Amniotic epithelial cell (primary cell): ENCODE results near the gene CSRP1.
A peak's percentile ranks its signal among the peaks of the same experiment; 100 is the strongest.
"Not testable (repeated sequence)": the region's sequence is repeated elsewhere in the genome, so short reads cannot be mapped to it uniquely, and the experiment has no call there.

Experiments
- DNase-seq: peaks from one replicate; pipeline ENCODE4 v3.0.0-alpha.2; 2010; ENCODE audit warnings: low read depth

CSRP1 gene

DNA sequence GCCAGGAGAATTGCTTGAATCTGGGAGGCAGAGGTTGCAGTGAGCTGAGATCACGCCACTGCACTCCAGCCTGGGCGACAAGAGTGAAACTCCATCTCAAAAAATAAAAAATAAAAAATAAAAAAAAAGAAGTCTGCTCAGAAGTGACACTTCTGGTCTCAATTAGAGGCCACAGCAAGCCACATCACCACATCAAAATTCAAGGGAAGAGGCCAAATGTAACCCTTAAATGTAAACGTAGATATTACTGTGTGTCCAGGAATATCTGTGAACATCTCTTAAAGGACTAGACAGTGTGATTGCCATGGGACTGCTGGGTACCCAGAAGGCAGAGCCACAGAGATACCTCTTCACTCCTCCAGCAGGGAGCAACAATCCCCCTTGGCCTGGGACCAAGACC is 28.3 kb downstream of the CSRP1 start:
- DNase-seq = not testable (repeated sequence)

DNA sequence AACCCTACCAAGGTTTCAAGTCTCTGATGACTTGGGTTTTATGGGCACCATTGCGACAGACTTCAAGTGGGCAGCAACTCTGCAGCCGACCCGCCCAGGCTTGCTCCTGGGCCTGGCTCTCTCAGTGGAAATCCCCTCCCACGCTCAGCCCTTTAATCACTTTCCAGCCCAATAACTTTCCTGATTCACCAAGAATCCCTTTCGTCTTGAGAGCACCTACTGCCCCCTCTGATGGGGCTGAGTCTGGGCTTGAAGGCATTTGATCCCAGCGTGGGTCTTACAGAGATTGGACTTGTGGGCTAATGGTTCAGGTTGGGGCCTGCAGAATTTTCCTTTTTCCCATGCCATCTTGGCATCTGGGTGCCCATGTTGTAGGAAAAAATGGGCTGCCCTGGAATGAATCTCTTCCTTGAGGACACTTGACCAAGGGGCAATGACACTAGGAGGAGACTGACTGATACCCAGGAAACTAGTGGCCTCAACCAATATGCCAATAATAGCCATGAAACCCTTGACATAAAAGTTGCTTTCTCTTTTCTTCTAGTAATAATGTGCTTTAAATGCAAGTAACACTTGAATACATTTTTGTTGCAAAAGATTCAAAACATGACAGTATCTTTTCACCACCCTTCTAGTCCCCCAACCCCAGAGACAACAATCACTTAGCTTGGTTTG is 30.1 kb downstream of the CSRP1 start:
- peak; percentile 70 for DNase-seq

DNA sequence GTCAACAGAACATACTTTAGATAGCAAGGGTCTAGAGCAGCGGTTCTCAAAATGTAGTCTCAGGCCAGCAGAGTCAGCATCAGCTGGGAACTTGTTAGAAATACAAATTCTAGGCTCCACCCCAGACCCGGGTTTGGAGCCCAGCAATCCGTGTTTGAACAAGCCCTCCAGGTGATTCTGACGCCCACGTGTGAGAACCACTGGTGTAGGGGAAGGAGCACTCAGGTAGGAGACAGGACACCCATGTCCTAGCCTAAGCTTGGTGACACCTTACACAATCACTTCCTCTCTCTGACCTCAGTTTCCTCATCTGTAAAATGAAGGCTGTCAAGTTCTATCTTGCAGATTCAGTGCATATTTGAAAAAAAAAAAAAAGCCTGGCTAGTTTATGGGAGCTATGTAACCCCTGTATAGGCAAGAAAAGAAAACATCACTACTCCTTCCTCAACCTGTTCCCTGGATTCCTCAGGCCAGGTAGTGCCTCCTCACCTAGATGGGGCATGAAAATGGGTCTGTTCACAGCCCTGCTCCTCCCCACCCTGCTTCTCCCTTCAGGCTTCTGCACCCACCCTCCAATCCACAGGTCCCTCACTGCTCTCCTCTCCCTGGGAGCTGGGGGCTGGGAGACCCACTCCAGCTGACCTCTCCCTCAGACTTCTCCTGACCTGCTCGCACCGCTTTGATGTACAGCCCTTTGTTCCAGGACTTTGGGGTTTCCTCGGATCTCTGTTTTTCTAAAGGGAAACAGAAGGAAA is 30.8 kb downstream of the CSRP1 start:
- DNase-seq = no peak

DNA sequence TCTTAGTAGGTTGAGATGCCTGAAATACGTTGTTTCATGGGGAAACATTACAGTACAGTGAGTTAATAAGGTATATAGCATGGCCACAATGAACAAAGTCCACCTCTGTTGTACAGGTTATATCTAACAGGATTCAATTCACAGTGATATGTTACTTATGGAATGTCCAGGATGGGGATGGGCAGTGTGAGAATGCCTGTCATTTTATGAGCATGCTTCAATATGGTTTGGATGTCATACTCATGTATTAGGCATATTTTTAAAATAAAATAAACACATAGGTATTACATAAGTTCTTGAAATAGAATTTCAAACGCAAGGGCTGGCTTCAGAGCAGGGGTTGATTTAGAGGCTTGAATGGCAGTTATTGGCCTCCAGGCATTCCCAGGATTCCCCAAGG is 31.8 kb downstream of the CSRP1 start:
- DNase-seq = no peak

DNA sequence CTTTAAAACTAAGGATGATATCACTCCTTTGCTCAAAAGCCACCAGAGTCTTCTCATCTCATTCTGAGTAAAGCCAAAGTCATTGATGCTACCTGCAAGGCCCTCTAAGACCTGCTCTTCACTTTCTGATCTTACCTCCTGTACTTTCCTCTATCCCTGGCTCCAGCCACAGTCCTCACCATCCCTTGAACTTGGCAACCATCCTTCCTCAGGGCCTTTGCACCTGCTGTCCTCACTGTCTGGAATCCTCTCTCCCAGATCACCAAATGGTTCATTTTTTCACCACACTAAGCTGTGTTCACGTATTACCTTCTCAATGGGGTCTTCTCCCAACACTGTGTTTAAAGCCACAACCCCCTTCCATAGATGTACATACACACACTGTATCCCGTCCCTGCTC is 33.6 kb downstream of the CSRP1 start:
- no peak for DNase-seq

DNA sequence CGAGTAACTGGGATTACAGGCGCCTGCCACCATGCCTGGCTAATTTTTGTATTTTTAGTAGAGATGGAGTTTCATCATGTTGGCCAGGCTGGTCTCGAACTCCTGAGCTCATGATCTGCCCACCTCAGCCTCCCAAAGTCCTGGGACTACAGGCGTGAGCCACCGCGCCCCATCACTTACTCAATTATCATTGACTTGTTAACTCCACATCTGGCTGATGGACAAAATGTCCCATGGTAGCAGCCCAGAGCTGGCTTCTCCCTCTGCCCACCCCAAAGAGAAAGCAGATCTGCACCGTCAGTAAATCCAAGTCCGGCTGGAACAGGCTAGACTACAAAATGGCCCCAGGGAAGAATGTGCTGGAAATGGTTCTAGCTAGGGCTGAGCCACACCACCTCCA is 34.6 kb downstream of the CSRP1 start:
- DNase-seq = not testable (repeated sequence)

DNA sequence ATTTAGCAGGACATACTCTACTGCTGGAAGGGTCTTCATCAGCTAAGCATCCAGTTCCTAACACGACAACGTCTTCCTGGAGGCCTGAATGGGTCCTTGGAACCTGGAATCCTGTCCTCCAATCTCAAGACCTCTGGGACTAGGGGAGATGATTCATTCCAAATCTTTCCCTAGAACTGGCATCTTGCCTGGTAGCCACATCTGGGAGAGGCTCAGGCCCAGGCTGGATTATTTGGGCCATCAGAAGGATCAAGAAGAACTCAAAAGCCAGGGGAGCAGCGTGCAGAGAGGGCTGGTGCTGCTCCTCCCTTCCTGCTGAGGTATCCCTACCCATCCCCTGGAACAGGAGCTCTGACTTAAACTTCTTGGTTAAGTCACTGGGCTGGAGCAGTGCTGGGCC is 35.2 kb downstream of the CSRP1 start:
- no peak for DNase-seq

DNA sequence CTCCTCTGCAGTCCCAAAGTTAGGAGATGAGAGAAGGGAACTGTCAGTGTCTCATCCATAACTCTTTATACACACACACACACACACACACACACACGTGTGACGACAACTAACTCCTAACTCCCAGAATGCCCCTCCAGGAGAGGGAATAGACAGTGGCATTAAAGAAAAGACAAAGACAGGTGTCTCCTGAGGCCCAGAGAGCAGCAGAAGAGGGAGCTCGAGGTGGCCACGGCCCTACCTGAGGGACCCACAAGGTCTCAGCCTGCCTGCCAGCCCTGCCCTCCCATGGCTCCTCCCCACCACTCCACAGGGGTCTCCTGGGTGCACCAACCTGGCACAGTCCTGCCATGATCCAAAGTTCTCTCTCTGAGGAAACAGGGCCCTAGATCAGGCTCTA is 36.3 kb downstream of the CSRP1 start:
- no peak for DNase-seq

DNA sequence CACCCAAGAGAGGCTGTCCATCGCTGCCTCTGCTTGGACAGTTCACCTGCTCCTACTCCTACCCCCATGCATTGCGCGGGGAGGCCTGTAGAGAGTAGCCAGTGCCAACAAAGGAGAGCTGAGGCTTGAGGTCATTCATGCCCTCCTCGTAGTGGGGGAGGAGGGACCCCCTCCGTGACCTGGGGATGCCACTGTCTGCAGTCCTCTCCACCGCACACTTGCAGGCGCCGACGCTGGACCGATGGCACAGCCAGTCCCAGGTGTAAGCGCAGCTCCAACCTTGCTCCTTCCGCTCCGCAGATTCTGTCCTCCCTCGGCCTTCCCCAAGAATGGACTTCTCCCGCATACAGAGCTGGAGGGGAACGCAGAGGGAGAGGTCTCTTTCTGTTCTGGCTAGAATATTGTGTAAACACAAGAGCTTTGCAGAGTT is 37.3 kb downstream of the CSRP1 start:
- DNase-seq = no peak

DNA sequence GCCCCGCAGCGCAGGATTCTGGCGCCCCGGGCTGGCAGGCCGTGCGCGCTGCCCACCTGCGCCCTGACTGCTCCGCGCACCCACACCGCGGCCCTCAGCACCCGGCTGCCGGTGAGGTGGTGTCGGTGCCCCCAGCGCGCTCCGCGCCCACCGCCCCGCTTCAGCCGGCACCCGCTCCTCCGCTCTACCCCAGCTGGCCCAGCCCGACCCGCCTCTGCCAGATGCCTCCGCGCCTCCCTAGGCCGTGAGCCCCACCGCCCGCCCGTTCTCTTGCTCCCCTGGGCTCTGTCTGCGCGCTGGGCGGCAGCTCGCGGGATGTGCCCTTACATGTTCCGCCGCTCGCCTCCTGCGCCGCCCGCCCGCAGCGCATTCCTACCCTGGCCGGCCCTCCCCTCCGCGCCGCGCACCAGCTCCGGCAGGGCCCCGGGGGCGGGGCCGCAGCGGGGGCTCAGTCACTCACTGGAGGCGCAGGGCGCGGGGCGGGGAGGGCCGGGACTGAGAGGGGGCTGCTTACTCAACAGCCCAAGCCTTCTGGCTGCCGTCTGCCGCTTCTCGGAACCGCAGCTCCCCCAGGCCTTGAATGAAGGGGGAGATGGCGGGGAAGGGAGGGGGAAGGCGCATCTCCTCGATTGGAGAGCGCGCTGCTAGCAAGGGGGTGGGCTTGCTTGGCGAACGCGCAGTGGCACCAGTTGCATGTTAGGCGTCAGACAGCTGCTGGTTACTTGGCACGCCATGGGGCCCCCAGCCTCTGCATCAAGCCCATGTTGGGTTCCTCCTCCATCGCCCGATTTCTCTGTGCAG is 37.9 kb downstream of the CSRP1 start, which contains the start of gene PHLDA3:
Gene PHLDA3 (minus strand): TSS at position 345 of the 801 bp plus-strand sequence. CDS start 402 bp downstream, outside the sequence.
- peak; percentile 88 for DNase-seq

DNA sequence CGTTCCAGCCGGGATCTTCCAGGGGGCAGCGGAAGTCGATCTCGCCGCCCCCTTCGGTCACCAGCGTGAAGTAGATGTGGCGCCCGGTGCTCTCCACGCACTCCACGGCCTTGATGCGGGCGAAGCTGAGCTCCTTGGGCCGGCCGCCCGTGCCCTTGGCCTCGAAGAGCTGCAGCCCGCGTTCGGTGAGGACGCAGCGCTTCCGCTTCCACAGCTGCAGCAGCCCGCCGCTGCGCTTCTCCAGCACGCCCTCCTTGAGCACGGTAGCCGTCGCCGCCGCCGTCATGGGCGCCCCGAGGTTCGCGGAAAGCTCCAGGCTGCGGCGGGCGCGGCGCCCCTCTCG is 38.5 kb downstream of the CSRP1 start:
- no peak for DNase-seq

DNA sequence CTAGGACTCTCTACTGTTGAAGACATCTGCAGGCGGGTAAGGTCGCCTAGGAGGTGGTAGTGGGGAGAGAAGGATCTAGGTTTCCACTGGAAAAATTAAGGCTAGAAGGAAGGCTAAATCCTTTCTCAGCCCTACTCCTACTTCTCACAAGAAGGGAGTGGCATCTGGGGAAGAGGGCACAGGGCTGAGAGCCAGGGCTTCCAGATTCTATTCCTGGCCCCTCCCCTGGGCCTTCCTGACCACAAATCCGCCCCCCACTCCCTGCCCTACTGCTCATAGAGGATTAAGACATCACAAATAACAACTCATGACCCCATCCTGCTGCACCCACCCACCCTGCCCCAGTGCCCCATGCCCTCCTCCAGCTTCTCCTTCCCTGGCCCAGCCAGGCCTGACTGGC is 40.4 kb downstream of the CSRP1 start:
- peak; percentile 63 for DNase-seq

DNA sequence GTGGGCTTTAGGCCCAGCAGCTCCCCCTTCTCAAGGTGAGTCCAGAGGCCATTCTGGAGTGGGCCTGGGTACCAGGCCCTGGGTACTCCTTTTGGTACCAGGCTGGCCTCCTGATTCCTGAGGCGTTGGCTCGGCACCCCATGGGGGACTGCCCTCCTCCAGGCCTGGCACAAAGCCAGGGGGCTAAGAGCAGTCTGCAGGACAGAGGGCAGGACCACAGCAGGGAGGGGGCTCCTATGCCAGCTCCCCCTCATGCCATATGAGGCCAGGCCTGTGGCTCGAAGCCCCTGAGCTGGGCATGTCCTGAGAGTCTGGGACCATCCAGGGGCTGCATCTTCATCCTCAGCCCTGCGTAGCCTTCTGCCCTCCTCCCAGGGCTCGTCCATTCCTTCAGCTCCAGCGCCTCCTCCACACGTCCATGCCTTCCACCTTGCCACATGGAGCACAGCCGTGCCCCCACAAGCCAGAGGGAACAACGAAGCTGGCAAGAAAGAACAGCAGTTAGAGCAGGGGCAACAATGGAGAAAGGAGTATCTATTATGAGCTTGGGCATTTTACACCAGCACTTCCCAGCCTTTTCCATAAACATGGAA is 41.1 kb downstream of the CSRP1 start:
- DNase-seq = no peak

DNA sequence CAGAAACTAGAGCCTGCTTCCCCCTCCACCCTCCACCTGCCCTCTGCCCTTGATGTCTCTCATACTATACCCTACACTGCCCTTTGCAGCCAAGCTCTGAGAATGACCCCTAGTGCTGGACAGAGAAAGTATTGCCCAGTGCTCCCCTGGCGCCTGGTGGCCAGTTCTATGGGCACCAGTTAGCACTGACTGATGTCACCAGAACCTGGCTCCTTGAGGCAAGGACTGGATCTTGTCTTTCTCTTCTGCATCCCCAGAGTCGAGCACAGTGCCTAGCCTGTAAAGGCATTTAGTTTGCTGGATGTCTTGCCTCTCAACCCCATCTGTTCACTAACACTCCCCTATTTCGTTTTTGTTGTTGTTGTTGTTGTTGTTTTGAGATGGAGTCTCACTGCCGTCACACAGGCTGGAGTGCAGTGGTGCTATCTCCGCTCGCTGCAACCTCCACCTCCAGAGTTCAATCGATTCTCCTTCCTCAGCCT is 43.8 kb downstream of the CSRP1 start:
- DNase-seq = peak; percentile 40

DNA sequence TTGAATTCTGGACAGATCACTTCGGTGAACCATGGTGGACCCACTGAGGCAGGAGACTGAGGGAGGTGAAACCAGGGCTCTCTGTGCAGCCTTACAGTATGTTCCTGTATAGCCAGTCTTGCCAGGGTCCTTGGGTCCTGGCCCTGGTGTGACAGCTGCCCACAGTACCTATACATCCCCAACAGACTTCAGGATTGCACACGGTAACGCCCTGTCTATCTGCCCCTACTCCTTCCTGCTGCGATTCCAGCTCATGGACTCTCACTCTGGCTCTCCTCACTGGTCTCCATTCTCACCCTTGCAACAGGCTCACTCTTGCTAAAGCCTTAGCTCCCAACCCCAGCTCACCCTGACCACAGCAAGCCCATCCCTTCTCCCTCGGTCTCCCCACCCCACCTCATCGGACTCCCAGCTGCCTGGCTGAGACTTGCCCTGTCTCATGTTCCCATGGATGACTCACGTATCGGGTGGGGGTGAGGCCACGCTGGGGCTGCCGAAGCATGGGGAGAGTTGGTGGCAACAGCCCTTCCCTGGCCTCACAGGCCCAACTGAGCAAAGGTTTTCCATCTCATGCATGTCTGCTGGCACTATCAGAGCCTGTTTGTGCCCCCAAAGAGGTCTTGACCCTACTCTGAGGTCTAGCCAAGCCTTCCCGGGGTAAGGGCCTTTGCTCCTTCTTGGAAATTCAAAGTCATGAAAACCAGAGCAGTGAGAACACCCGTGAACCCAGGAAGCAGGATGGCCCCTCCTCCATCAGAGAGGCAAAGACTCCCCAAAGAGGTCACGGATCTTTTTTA is 45.1 kb downstream of the CSRP1 start:
- DNase-seq = peak; percentile 100

DNA sequence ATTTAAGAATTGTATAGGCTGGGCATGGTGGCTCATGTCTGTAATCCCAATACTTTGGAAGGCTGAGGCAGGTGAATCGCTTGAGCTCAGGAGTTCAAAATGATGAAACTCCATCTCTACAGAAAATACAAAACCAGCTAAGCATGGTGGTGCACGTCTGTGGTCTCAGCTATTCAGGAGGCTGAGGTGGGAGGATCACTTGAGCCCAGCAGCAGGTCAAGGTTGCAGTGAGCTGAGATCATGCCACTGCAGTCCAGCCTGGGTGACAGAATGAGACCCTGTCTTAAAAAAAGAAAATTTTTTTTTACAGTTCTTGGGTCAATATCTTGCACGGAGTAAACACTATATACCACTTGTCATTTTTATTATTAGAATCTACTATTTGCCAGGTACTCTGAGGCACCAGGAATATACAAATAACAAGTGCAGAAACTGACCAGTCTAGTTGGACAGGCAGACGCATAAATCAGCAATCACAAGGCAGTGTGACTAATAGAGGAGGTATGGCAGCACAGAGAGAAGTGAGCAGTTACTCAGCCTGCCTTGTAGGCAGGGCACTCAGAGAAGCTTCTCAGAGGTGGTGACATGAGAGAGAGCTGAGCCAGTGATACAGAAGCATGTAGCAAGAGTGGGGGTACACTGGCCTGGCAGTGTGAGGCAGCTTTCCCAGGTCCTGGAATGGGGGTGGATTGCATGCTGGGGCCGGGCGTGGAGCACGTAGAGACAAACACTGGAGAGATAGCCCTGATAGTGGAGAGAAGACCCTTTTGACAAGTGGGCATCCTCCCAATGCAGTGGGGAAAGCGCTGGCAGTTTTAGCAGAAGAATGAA is 45.9 kb downstream of the CSRP1 start:
- peak; percentile 100 for DNase-seq

DNA sequence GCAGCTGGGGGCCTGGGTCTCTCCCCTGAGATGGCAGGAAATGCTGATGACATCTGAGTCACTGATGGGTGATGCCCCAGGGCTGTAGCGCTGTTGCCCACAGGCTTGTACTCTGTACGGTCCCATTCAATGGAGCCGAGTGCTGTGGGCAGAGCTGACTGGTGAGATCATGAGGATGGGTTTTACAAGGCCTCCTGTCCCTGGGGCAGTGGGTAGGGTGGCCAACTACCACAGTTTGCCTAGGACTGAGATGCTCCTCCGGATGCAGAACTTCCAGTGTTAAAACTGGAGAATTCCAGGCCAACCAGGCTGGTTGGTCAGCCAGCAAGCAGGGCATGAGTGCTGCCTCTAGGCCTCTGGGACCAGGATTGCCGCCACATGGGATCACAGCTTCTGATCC is 47.1 kb downstream of the CSRP1 start:
- no peak for DNase-seq

DNA sequence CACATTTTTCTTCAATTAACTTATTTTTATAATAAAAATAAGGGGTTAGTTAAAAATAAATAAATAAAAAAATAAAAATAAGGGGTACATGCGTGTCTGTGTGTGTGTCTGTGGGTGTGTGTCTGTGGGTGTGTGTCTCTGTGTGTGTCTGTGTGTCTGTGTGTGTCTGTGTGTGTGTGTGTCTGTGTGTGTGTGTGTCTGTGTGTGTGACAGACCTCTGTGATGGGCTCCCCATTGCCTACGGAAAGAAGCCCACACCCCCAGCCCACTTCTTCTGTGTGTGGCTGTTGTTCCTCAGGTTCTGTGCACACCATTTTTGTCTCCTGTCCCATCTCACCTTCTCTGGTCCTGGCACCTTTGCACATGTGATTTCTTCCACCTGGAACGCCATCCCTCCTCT is 47.9 kb downstream of the CSRP1 start:
- DNase-seq = no peak

DNA sequence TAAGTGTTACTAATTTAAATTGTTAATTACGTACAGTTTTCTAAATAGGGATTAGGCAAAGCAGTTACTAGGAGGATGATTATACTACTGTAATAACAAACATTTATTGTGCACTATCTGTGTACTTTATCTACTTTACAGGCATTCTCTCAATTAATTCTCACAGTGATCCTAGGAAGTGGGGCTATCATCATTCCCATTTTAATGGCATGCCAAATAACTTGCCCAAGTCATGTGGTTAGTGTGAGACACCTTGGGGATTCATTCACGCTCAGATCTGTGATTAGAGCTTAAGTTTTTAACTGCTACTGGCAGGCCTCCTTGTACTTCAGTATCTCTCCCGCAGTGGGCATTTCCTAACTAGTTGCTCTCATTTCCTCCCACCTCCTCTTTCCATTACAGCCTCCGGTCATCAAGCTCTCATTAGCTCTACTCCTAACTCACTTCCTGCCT is 49.4 kb downstream of the CSRP1 start:
- peak; percentile 36 for DNase-seq

DNA sequence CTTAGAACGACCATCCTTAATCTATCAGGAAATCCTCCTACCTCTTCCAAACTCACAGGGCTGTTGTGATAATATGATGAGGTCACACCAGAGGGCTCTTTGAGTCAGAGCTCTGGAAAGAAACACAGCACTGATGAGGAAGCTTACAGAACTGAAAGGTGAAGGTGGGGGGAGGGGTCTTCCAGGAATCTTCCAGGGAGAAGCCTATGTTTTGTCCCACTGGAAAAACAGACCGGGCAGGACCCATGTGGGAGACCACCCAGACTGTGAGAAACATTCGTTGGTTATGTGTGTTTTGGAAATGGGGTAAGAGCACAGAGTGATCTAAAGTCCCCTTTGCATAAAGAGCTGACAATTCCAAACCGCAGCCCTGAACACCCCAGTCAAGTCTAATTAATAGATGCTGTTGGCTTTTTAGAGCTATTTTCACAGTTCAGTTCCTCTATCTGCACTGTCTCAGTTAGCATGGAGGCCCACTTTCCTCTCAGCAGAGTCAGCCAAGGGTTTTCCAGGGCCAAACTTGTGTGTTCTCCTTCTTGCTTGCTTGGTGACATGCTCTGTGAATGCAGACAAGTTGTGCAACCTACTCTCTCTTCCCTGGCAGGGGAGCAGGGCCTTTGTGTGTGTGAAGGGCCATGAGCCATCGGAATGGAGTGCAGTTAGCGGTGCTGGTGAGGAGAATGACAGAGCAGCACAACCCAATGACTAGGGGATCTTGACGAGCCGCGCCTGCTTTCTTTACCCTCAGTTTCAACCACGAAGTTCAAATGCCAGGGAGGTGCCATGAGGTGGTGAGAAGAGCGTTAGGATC is 50.2 kb downstream of the CSRP1 start:
- DNase-seq = peak; percentile 97
